LNCAP (cell line): ENCODE results near the gene APOBEC3F.

ENCODE experiments used
- CTCF ChIP-seq: fragments of 450-650 bp; IDR thresholded peaks from 2 replicates; pipeline ENCODE4 v1.5.1; 2017; ENCODE audit warnings: mild to moderate bottlenecking

The APOBEC3F gene

GRCh38 chr22:39027717-39028116 lies 12.9 kb upstream of the APOBEC3F start:
- no peak for TF ChIP-seq CTCF

- no peak for TF ChIP-seq CTCF
These were observed 12.4 kb upstream of the APOBEC3F start for GRCh38 chr22:39028281-39028680.

- no peak for TF ChIP-seq CTCF
These were observed 11.4 kb upstream of the APOBEC3F start for GRCh38 chr22:39029227-39029626.

DNA sequence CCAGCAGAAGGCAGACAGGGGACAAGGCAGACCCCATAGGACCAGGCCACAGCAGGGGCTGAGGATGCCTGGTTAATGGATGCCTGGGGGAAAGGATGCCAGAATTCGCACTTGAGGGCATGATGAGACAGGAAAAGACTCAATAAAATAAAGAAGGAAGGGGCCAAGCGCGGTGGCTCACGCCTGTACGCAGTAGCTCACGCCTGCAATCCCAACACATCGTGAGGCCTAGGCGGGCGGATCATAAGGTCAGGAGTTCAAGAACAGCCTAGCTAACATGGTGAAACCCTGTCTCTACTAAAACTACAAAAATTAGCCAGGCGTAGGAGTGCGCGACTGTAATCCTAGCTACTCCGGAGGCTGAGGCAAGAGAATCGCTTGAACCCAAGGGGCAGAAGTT lies 10.0 kb upstream of the APOBEC3F start:
- no peak for TF ChIP-seq CTCF

DNA sequence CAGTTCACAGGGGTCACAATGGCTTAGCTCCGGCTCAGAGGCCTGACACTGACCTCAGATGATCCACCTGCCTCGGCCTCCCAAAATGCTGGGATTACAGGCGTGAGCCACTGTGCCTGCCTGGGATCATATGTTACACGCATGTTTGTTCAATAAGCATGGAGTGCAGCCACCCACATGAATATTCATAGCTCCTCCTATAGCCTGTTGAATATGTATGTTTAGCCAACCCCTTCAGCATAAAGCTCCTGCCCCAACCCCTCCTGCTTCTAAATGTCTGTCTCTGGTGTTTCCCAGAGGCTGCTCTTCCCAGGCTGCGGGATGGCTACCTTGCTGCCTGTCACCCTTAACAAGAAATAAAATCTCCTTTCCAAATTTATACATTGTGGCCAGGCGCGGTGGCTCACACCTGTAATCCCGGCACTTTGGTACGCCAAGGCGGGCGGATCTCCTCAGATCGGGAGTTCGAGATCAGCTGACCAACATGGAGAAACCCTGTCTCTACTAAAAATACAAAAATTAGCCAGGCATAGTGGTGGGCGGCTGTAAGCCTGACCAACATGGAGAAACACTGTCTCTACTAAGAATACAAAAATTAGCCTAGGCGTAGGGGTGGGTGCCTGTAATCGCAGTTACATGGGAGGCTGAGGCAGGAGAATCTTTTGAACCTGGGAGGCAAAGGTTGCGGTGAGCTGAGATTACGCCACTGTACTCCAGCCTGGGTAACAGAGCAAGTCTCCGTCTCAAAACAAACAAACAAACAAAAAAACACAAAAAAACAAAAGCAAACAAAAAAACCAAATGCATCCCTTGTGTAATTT lies 1.1 kb upstream of the APOBEC3F start:
- no peak for TF ChIP-seq CTCF

DNA sequence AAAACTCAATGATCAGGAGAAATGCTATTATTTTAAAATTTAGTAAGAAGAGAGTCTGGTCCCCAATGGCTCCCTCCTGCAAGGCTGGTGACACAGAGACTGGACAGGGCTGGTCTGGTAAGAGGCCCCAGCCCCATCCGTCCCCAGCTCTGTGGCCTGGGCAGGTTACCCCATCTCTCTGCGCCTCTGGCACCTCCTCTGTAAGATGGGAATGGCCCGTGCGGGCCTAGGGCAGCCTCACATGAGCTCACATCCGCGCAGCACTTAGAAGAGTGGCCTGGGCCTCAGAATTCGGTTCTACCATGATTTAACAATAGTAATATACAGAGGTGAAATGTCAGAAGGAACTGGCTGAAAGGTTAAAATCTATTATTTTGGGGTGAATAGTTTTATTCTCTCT lies 1.2 kb downstream of the APOBEC3F start:
- no peak for TF ChIP-seq CTCF

GRCh38 chr22:39055658-39056057 lies 15.0 kb downstream of the APOBEC3F start:
- TF ChIP-seq CTCF: no peak
